PC-9 (cell line): ENCODE results near the gene AQP9. TPM values are rescaled to one million over a fixed set of nuclear protein-coding genes. Genes with fewer than 3 reads are reported as not detected.
A peak's percentile ranks its signal among the peaks of the same experiment; 100 is the strongest.
"Not testable (repeated sequence)": the region's sequence is repeated elsewhere in the genome, so short reads cannot be mapped to it uniquely, and the experiment has no call there.

Source experiments
- BruUV-seq: library from RNA; stranded (reverse); fragments of 400-500 nt; replicated peaks from 2 replicates; lab custom pipeline; 2021; lab: Mats Ljungman, UMichigan
- CTCF ChIA-PET: fragments of 300-600 bp; sonication (Branson Sonifier 250); formaldehyde crosslinking; loops from one replicate; lab custom pipeline; 2022; ENCODE audit warnings: antibody characterized with exemption; lab: Charles Lee
- POLR2A ChIA-PET: fragments of 300-600 bp; sonication (Branson Sonifier 250); formaldehyde crosslinking; loops from one replicate; lab custom pipeline; 2022; ENCODE audit warnings: antibody characterized with exemption; ENCODE audit not compliant: unreplicated experiment; lab: Charles Lee
- DNase-seq, 2 experiments: peaks; one replicate each; pipeline versions ENCODE4 v3.0.0 to v3.0.0-alpha.2; 2015 to 2022; ENCODE audit warnings: mixed read lengths in 1 of 2
- H2AFZ ChIP-seq: fragments of 200-600 bp; sonication (generic); 2 replicates; pipeline ENCODE4 v1.8.1; 2017; ENCODE audit warnings: antibody characterized with exemption
- H3F3A ChIP-seq: fragments of 200-600 bp; sonication (generic); 2 replicates; pipeline ENCODE4 v1.8.1; 2017; ENCODE audit warnings: antibody characterized with exemption, mild to moderate bottlenecking, low read depth; ENCODE audit not compliant: insufficient read depth
- H3K27ac ChIP-seq: fragments of 200-600 bp; sonication (generic); 2 replicates; pipeline ENCODE4 v1.6.1; 2016; ENCODE audit warnings: mixed run types
- H3K27me3 ChIP-seq: fragments of 200-600 bp; sonication (generic); 2 replicates; pipeline ENCODE4 v1.6.1; 2016; ENCODE audit warnings: low read depth, mixed run types; ENCODE audit not compliant: insufficient read depth
- H3K36me3 ChIP-seq: fragments of 200-600 bp; sonication (generic); 2 replicates; pipeline ENCODE4 v1.6.1; 2016; ENCODE audit warnings: low read depth, mixed run types
- H3K4me1 ChIP-seq: fragments of 200-600 bp; sonication (generic); replicated peaks from 2 replicates; pipeline ENCODE4 v1.6.1; 2016; ENCODE audit warnings: mixed run types; ENCODE audit not compliant: insufficient read depth
- H3K4me2 ChIP-seq: fragments of 200-600 bp; sonication (generic); 2 replicates; pipeline ENCODE4 v1.6.1; 2017; ENCODE audit warnings: mixed run types
- H3K4me3 ChIP-seq: fragments of 200-600 bp; sonication (generic); 2 replicates; pipeline ENCODE4 v1.6.1; 2016; ENCODE audit warnings: mixed run types
- H3K79me2 ChIP-seq: fragments of 200-600 bp; sonication (generic); 2 replicates; pipeline ENCODE4 v1.6.1; 2017; ENCODE audit warnings: low read depth, mixed run types
- H3K9me2 ChIP-seq: fragments of 200-600 bp; sonication (generic); 2 replicates; pipeline ENCODE4 v1.8.1; 2017; ENCODE audit warnings: mild to moderate bottlenecking; ENCODE audit not compliant: insufficient read depth
- H3K9me3 ChIP-seq: fragments of 200-600 bp; sonication (generic); 2 replicates; pipeline ENCODE4 v1.8.1; 2016; ENCODE audit warnings: low read depth; ENCODE audit not compliant: insufficient read depth
- H4K20me1 ChIP-seq: fragments of 200-600 bp; sonication (generic); 2 replicates; pipeline ENCODE4 v1.8.1; 2017; ENCODE audit not compliant: insufficient read depth
- EZH2 ChIP-seq: fragments of 200-600 bp; sonication (generic); IDR thresholded peaks from 2 replicates; pipeline ENCODE4 v1.8.0; 2017; ENCODE audit warnings: antibody characterized with exemption, low read depth
- intact Hi-C: fragments of 100-400 bp; cut with micrococcal nuclease; formaldehyde crosslinking; loops from one replicate; pipeline ENCODE4 v1.10.0; 2022; ENCODE audit not compliant: unreplicated experiment
- total RNA-seq: library from RNA; stranded (reverse); gene quantifications from 2 replicates; pipeline ENCODE4 v1.2.3, GENCODE V29; 2021
- TF ChIP-seq, protein P1 (sequence below): fragments of 200-600 bp; sonication (generic); conservative IDR thresholded peaks from 2 replicates; pipeline ENCODE4 v1.6.1; 2017; ENCODE audit warnings: mixed run types, antibody characterized with exemption, mild to moderate bottlenecking, moderate library complexity

Gene AQP9
- total RNA-seq, 1 experiment from 2014 or later: not detected

DNA sequence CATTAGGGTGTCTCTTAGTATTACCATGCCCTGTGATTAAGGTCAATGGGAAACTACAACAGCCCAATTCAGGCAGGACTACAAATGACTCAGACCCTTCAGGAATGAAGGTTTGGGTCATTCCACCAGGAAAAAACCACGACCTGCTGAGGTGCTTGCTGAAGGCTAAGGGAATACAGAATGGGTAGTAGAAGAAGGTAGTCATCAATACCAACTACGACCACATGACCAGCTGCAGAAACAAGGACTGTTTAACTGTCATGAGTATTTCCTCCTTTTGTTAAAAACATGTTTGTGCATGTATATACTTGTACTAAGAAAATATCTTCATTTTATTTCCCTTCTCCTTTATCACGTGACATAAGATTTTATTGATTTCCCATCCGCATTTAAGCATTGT lies 71.8 kb downstream of the AQP9 start:
- H3K9me2 ChIP-seq, H3K27me3 ChIP-seq, POLR2A ChIA-PET, H3K79me2 ChIP-seq, H3K4me3 ChIP-seq, BruUV-seq, H3K4me1 ChIP-seq, DNase-seq, H2AFZ ChIP-seq, H3K4me2 ChIP-seq, CTCF ChIA-PET, H3K9me3 ChIP-seq, H3K27ac ChIP-seq, H3K36me3 ChIP-seq, H4K20me1 ChIP-seq, H3F3A ChIP-seq: not testable (repeated sequence)
- intact Hi-C loops: loop anchor here (10.0 kb wide), 2 partner anchors 925 to 1315 kb away; no protein-coding TSS in a partner anchor

DNA sequence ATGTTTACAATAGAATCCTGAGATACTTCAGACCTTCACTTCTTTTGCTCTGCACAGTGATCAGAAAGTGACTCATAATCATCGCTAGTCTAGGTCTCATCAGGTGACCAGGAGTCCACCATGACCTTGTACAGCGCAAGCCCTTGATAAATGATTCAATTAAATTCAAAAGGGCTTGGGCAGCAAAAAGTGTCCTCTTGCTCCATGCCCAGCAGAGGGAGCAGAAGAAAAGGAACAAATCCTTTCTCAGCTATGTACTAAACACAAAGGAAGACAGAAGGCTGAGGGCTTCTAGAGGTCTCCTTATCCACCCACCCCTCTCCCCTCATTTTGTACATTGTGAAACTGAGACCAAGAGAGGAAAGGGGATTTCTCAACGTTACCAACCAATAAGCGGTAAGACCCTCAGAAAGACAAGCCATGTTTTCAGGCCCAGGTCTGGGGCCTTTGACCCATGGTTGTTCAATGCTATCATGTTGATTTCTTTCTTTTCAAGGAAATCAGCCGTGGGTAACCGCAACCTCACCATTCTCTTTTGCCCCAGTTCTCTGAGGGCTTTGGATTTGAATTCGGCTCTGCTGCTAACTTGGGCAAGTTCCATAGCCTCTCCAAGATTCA lies 74.8 kb downstream of the AQP9 start:
- BruUV-seq: no TSS peak
- Histone ChIP-seq H2AFZ (no peak overlapping the region), H3K27me3 (no peaks in the 10 kb centered on the region), H3K79me2 (no peaks in the 10 kb centered on the region), H3K9me3 (no peaks in the 10 kb centered on the region), H3K4me3 (no peak overlapping the region), H3K4me2 (no peak overlapping the region), H3K27ac (no peak overlapping the region), H3K9me2 (no peaks in the 10 kb centered on the region), H3K36me3 (no peaks in the 10 kb centered on the region), H4K20me1 (no peaks in the 10 kb centered on the region), H3F3A (no peaks in the 10 kb centered on the region), H3K4me1 (no peaks in the 10 kb centered on the region)
- DNase-seq: no peak
- POLR2A ChIA-PET: interaction anchor here (0.6 kb wide), 2 partner anchors 557 to 831 kb away, joined by 3 to 4 read pairs; no protein-coding TSS in a partner anchor
- CTCF ChIA-PET: no interaction called here
- intact Hi-C loops: loop anchor here (2.0 to 10.0 kb wide), 3 partner anchors 922 to 1312 kb away; no protein-coding TSS in a partner anchor
- TF ChIP-seq, protein P1, sequence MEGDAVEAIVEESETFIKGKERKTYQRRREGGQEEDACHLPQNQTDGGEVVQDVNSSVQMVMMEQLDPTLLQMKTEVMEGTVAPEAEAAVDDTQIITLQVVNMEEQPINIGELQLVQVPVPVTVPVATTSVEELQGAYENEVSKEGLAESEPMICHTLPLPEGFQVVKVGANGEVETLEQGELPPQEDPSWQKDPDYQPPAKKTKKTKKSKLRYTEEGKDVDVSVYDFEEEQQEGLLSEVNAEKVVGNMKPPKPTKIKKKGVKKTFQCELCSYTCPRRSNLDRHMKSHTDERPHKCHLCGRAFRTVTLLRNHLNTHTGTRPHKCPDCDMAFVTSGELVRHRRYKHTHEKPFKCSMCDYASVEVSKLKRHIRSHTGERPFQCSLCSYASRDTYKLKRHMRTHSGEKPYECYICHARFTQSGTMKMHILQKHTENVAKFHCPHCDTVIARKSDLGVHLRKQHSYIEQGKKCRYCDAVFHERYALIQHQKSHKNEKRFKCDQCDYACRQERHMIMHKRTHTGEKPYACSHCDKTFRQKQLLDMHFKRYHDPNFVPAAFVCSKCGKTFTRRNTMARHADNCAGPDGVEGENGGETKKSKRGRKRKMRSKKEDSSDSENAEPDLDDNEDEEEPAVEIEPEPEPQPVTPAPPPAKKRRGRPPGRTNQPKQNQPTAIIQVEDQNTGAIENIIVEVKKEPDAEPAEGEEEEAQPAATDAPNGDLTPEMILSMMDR: peak; percentile 67
- TF ChIP-seq EZH2: no peak

DNA sequence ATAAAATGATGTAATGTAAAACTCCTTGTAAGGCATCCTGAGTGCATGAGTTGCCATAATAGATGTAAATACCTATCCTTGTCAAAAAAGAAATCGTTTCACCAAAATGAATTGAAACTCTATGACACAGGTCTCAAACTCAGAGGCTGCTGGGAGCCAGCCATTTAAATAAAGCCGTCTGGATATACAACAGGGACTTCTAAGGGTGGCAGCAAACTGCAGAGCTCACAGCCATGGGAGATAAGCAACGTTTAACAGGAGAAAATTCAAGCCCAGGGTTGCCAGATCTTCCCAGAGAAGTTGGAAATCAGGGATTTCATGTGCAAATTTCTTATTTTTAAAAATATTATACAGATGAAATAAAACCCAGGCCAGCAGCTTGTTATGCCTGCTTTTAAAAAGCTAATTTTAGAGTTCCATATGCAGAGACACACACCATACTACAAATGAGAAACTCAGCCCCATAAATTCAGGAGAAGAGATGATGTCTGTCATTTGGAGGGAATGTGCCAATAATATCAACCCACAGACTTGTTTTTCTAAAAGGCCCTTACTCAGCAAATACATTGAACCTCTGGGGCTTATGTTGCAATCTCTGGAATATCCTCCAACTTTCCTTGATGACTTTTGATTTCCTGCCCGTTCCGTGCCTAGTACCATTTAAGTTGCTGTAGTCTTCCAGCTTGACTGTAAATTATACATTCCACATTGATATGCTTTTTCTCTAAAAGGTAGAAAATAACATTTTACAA lies 75.6 kb downstream of the AQP9 start:
- Histone ChIP-seq H3F3A (no peaks in the 10 kb centered on the region), H3K36me3 (no peaks in the 10 kb centered on the region), H3K27me3 (no peaks in the 10 kb centered on the region), H3K4me2 (no peak overlapping the region), H3K79me2 (no peaks in the 10 kb centered on the region), H3K4me3 (no peak overlapping the region), H3K9me2 (no peaks in the 10 kb centered on the region), H3K27ac (no peak overlapping the region), H3K9me3 (no peaks in the 10 kb centered on the region), H2AFZ (no peak overlapping the region), H4K20me1 (no peaks in the 10 kb centered on the region), H3K4me1 (no peaks in the 10 kb centered on the region)
- CTCF ChIA-PET: no interaction called here
- POLR2A ChIA-PET: interaction anchor here (0.6 kb wide), 1 partner anchor 832 kb away, joined by 4 read pairs; no protein-coding TSS in a partner anchor
- TF ChIP-seq, protein P1: no peak
- TF ChIP-seq EZH2: no peak
- intact Hi-C loops: loop anchor here (2.0 to 10.0 kb wide), 3 partner anchors 921 to 1311 kb away; no protein-coding TSS in a partner anchor
- no peak for DNase-seq
- no TSS peak for BruUV-seq
